Measurements from ENCODE around the gene C1orf115.
"Not testable (repeated sequence)": the region's sequence is repeated elsewhere in the genome, so short reads cannot be mapped to it uniquely, and the experiment has no call there.

The C1orf115 gene, protein sequence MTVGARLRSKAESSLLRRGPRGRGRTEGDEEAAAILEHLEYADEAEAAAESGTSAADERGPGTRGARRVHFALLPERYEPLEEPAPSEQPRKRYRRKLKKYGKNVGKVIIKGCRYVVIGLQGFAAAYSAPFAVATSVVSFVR

DNA sequence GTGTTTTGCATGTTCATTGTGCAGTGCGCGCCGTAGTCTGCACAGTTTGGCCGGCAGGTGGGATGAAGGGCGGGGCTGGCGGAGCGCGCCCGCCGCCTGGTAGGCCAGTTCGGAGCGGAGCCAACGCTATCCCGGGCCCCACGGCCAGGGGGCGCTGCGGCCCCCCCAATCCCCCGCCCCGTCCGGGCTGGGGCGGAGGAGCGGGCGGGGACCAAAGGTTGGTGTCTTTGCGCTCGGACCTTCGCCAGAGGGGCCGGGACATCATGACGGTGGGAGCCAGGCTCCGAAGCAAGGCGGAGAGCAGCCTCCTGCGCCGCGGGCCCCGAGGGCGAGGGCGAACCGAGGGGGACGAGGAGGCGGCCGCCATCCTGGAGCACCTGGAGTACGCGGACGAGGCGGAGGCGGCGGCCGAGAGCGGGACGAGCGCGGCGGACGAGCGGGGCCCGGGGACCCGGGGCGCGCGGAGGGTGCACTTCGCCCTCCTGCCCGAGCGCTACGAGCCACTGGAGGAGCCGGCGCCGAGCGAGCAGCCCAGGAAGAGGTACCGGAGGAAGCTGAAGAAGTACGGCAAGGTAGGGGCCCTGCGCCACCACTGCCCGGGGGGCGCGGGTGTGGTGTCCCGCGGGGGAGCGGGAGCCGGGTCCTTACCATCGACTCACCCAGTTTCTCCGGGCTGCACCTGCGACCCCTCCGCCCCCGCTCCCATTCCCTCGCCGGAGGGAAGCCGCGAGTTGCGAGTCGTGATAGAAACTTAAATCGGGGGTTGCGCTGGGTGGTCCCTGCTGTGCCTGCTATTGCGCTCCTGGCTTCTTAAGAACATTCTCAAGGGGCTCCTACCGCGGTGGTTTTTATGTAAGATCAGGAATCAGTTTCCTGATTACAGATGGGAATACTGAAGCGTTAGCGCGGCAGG lies at the start of gene C1orf115:
C1orf115 (plus strand) TSS at position 224 of the 913 bp plus-strand sequence; CDS start at position 264, 40 bp downstream.
- peak; percentile 26 for DNase-seq (ENCODE audit: low read depth)

DNA sequence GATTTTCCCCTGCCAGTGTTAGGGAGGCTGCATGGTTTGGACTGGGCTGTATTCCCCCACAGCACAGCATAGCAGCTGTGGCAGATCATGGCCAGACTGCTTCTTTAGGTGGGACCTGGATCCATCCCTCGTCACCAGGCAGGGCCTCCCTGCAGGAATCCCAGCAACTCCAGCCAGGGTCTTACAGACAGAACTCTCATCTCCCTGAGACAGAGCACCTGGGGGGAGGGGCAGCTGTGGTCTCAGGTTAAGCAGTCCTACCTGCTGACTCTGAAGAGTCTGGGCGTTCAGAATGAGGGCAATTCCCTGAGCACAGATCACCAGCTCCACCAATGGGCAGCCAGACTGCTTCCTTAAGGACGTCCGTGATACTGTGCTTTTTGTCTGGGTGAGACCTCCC lies 47.9 kb upstream of the C1orf115 start:
- no peak for DNase-seq (ENCODE audit: low read depth)

DNA sequence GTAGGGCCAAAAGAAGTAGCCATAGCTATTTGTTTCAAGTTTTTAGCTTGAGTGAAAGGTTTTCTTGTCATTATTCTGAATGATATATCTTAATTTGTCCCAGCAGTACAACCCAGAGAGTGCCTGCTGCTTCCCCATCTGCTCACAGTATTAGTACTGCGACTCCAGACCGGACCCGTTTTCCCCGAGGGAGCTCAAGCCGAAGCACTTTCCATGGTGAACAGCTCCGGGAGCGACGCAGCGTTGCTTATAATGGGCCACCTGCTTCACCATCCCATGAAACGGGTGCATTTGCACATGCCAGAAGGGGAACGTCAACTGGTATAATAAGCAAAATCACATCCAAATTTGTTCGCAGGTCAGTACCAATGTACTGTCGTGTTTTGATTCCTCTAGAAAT lies 37.2 kb upstream of the C1orf115 start:
- DNase-seq (ENCODE audit: low read depth) = no peak

DNA sequence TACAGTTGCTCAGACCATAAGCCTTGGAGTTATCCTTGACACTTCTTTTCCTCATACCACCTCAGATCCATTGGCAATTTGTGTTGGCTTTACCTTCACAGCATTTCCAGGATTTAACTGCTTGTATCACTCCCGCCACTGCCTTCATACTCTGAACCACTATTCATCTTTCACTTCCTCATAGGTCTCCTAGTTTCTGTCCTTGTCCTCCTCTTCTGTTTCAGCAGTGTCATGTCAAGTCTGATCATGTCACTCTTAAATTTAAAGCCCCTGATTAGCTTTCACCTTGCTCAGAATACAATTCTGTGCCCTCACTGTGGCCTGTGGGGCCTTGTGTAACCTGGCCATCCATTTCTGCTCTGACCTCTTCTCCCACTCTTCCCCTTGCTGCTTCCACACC lies 34.7 kb upstream of the C1orf115 start:
- DNase-seq (ENCODE audit: low read depth) = no peak

DNA sequence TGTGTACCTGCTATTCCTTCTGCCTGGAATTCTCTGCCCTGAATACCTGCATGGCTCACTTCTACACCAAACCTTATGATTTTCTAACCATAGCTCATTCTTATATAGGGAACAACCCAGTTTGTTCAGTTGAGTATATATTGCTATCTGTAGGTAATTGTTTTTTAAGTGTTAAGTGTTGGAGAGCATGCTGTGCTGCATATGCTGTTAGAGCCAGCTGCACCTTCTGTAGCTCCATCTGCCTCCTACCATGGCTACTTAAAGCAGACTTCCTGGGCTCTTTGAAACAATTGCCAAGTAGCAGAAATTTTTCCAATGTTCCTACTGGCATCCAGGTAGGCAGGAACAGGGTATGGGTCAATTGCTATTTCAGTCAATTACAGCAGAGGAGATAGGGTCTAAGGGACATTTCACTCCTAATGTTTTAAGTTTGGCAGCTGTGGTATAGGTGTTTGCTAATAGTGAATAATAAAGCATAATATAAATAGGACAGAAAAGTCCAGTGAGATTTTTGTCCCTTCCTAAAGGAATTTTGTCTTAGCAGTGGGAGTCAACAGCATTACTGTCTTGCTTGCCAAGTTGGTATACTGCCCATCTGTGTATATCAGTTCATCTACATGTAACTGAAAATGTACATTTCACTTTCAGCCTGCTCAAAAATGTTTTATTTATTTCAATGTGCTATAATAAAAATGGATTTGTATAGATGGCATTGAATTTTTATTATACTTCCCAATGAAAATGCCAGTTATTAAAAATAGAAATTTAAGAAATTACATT lies 34.0 kb upstream of the C1orf115 start:
- no peak for DNase-seq (ENCODE audit: low read depth)

DNA sequence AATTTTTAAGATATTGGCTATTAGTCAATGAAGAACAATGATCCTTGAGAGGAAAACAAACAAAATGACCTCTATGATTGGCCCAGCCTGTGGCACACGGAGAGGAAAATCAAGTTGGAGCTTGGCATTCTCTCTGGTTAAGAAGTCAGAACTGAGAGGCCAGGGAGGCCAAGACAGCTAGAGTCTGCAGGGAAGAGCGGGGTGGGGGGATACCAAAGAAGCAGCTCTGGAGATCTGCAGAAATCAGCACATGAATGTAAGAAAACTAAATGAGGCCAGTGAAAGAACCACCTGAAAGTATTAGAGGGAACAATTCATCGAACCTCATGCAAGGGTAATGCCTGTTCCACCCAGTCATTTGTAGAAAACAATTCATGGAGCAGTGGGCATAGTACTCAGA lies 23.8 kb upstream of the C1orf115 start:
- no peak for DNase-seq (ENCODE audit: low read depth)

DNA sequence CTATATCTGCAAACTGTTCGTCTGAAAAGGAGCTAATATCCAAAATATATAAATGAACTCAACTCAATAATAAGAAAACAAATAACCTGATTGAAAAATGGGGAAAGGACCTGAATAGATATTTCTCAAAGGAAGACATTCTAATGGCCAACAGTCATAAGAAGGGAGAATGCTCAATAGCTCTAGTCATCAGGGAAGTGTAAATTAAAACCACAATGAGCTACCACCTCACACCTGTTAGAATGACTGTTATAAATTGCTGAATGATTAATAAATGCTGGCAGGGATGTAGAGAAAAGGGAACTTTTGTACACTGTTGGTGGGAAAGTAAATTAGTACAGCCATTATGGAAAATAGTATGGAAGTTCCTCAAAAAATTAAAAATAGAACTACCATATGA lies 21.2 kb upstream of the C1orf115 start:
- no peak for DNase-seq (ENCODE audit: low read depth)

DNA sequence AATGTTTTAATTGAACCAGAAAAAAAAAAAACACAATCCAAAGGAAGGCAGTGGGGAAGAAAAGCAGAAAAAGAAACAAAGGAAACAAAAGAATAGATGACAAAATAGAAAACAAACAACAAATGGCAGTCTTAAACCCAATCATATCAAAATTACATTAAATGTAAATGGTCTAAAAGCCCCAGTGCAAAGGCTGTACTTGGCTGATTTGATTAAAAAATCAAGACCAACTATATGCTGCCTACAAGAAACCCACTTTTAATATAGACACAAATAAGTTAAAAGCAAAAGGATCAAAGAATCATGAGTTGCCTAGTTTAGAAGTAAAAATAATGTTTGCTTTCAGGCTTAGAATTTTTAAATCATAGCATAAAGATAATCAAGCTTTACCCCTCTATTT lies 19.8 kb upstream of the C1orf115 start:
- no peak for DNase-seq (ENCODE audit: low read depth)

DNA sequence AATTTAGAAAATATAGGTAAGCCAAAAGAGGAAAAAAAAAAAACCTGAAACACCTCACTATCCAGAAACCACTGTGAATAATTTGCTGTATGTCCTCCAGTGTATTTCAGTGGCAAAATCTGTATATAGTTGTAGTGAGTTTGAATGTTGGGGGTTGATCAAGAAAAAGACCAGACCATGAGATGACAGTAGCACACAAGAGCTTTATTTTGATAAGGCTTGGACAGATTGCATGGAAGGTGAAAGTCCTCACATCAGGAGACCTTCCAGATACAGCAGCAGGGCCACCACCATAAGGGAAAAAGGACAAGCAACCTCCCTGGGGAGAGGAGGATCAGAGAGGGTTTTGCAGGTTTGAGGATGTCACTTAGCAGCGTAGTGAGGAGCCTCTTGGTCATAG lies 16.2 kb upstream of the C1orf115 start:
- DNase-seq (ENCODE audit: low read depth) = no peak

DNA sequence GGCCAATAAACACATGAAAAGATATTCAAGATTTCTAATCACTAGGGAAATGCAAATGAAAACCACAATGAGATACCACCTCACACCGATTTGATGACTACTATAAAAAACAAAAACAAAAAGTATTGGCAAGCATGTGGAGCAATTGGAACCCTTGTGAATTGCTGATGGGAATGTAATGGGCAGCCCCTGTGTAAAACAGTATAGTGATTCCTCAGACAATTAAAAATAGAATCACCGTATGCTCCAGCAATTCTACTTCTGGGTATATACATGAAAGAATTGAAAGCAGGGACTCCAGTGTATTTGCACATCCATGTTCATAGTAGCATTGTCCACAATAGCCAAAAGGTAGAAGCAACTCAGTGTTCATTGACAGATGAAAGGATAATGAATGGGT lies 12.9 kb upstream of the C1orf115 start:
- no peak for DNase-seq (ENCODE audit: low read depth)

DNA sequence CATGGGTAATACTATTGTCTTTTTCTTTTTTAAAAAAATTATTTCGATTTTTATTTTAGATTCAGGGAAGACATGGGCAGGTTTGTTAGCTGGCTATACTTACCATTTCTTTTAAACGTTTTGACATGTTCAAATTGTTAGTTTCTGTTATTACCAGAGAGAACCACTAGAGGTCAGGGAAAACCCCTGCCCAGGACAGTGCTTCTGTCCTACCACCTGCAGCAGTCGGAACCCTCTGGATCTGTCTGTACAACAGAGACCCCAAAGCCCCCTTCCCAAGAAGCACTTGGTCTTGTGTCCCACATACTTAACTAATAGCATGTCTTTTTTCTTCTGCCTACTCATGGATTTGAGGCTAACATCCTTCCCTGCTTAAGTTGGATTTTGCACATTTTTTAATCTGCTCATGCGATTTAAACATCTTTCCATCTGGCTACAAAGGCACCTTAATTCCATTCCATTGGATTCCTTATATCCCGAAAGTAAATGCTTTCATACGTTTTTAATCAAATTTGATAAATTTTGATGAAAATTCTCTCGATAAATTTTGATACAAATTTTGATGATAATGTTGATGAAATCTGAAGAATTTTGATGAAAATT lies 10.0 kb upstream of the C1orf115 start:
- DNase-seq (ENCODE audit: low read depth) = no peak

DNA sequence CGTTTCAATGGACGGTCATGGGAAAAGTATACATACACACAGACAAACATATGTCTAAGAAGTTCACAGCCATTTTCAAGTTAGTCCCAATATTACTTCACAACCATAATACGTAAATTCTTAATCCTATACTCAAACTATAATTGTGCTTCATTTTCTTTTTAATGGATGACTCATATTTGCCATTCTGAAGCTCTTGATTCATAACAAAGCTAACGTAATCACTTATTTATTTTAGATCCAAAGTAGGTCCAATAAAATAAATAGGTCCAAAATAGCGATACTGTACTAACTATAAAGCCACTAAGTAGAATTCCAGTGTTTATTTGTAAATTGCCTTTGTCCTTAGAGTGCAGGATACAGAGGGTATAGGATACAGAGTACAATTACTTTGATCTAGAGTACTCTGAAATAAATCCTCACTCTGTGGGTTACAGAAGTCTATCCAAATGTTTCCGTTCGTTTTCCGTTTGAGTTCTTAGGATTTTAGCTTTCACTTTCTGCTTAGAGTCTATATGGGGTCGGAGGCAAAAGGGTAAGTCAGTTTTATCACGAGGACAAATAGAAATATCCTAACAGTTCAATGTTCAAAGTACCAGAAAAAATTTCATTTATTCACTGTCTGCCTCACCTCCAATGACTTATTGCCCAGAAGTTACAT lies 8.8 kb upstream of the C1orf115 start:
- no peak for DNase-seq (ENCODE audit: low read depth)

DNA sequence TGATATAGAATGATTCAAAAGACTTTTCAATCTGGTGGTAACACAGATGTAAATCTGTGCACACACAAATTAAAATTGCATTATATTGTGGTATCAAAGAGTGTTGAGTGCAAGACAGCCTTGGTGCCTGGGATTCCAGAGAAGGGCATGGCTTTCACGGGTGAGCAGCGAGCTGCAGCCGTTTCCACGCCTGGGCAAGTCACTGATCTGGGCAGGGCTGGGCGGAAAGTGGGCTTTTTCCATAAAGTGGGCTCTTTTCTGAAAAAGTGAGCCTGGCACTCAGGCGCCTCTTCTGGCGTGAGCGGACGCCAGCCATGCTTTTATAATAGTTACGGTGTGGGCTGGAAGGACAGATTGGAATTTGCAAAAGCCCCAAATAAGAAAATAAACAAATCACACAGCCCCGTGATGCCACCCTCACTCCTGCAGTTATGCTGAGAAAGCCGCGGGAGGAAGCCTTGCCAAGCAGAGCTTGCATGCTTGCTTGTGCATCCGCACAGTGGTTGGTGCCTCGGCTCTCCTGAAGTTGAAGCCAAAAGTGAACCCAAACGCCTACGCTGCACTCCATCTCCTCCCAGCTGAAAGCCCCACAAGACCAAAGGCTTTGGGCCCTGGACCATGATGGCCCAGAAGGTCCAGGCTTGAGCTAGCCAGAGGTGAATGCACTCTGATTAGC lies 7.1 kb upstream of the C1orf115 start:
- DNase-seq (ENCODE audit: low read depth) = no peak

DNA sequence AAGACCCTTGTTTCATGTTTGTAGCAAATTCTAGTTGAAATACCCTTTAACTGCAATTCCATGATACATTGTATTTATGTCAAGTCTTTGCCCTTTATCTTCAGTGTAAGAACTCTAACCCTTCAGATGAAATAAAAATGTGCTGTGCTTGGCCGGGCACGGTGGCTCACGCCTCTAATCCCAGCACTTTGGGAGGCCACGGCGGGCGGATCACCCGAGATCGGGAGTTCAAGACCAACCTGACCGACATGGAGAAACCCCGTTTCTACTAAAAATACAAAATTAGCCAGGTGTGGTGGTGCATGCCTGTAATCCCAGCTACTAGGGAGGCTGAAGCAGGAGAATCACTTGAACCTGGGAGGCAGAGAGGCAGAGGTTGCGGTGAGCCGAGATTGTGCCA lies 6.4 kb upstream of the C1orf115 start:
- DNase-seq (ENCODE audit: low read depth) = not testable (repeated sequence)

DNA sequence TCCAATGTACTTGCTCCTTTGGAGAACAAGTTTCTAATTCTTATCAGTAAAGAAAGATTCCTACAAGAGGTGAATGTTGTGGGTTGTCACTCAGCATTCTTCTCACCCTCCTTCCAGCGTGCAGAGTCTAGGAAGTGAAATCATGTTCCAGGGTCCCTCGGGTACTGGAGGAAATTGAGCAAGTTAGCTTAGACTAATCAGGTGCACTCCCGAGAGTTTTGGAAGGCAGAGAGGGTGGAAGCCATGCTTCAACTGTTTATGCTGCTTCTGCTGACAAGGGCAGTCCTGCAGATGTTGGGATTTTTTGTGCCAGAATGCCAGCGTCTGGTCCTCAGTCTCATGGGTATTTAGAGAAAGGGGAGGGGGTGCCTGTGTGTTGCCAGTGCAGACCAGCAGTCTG lies 5.3 kb upstream of the C1orf115 start:
- DNase-seq (ENCODE audit: low read depth) = no peak

DNA sequence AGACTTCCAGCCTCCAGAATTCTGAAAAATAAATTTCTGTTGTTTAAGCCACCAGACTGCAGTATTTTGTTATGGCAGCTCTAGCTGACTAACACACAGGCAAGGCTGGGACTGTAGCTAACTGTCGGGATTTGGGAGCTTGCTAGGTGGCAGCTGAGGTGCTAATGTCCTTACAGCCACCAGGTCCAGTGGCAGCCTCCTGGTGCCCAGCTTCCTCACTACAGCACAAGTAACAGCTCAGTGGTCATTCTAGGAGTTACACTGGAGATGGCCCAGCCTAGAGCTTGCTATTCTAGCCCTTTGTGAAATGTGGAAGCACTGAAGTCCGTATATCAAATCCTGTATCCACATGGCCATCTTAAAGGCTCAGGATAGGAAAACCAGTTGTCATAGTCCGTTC lies 4.3 kb upstream of the C1orf115 start:
- DNase-seq (ENCODE audit: low read depth) = no peak

DNA sequence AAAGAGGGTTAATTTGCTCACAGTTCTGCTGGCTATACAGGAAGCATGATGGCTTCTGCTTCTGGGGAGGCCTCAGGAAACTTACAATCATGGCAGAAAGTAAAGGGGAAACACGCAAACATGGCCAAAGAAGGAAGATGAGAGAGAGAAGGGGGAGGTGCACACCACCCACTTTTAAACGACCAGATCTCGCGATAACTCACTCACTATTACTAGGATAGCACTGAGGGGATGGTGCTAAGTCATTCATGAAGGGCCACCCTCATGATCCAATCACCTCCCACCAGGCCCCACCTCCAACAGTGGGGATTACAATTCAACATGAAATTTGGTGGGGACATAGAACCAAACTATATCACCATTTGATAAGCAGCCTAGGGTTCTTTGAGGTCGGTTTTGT lies 2.4 kb upstream of the C1orf115 start:
- no peak for DNase-seq (ENCODE audit: low read depth)

DNA sequence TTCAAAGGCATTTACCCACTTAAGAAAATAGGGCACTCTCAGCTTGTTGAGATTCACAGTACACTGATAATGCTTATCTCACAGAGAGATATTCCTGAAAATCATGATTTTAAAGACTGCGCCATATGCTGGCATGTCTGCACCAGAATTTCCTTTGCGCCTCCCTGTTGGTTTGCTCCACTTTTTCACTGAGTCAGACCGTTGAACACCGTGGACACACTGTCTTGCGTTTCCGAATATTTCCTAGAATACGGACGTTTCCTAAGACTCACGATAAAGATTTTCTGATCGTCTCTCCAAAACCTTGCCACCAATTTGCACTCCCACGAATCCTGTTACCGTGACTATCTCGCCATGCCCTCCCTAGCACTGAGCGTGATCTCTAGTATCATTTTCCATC lies 497 bp upstream of the C1orf115 start:
- DNase-seq (ENCODE audit: low read depth) = no peak

DNA sequence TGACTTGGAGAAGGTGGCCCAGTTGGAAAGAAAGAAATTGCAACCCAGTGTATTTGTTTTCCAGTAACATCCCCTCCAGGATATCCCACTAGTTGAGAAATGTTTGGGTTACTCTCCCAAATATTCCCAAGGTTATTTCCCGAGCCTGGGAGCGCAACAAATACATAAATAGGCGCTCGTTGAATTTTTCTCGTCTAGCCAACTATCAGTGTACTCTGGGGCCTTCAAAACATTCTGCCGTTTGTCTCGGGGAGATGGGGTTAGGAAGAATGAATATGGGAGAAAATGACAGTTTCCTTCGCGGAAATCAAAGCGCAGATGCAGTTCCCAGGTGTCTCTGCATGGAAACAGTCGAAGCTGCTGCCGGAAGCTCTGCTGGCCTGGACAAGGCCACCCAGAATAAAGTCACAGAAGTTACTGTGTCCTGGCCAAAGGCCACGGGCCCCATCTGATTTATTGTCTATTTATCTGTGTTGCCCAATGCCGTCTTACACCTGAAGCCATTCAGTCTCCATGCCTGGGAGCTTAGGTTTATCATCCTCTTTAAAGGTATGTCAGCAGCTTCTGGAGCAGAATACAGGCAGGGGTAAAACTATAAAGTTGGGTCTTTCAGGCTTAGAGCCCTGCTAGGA lies 1.0 kb downstream of the C1orf115 start:
- no peak for DNase-seq (ENCODE audit: low read depth)

DNA sequence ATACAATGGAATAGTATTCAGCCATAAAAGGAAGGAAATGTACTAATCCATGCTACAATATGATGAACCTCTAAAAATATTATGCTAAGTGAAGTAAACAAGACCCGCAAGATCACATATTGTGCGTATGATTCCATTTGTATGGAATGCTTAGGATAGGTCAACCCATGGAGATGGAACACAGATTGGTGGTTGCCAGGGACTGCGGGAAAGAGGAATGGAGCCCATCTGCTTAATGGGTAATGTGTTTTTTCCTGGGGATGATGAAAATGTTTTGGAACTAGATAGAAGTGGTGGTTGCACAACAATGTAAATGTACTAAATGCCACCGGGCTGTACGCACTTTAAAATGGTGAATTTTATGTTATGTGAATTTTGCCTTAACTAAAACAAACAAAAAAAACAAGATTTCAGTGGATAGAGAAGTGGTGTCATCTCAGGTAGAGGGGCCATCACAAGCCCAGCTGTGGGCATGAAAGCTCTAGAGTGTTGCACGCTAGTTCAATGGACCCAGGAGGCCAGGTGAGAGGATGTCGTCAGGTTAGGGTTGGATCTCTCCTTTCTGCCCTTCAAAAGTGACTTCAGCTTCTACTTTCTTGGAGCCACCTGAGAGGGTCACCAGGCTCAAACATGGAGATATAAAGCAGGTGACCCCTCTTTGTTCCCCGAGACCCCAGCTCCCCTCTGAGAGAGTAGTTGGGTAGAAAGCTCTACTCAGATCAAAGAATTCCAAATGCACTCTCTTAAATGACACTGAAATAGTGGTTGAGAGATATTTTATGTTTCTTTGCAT lies 2.5 kb downstream of the C1orf115 start:
- no peak for DNase-seq (ENCODE audit: low read depth)
